HG03103 (cell line): ENCODE measurements around the gene D2HGDH.
"Not testable (repeated sequence)": the region's sequence is repeated elsewhere in the genome, so short reads cannot be mapped to it uniquely, and the experiment has no call there.

Experiments used
- ATAC-seq: cut with Tn5 transposase; IDR thresholded peaks from one replicate; pipeline ENCODE4 v1.9.1; 2021; ENCODE audit warnings: low read depth; ENCODE audit not compliant: unreplicated experiment

D2HGDH gene

DNA sequence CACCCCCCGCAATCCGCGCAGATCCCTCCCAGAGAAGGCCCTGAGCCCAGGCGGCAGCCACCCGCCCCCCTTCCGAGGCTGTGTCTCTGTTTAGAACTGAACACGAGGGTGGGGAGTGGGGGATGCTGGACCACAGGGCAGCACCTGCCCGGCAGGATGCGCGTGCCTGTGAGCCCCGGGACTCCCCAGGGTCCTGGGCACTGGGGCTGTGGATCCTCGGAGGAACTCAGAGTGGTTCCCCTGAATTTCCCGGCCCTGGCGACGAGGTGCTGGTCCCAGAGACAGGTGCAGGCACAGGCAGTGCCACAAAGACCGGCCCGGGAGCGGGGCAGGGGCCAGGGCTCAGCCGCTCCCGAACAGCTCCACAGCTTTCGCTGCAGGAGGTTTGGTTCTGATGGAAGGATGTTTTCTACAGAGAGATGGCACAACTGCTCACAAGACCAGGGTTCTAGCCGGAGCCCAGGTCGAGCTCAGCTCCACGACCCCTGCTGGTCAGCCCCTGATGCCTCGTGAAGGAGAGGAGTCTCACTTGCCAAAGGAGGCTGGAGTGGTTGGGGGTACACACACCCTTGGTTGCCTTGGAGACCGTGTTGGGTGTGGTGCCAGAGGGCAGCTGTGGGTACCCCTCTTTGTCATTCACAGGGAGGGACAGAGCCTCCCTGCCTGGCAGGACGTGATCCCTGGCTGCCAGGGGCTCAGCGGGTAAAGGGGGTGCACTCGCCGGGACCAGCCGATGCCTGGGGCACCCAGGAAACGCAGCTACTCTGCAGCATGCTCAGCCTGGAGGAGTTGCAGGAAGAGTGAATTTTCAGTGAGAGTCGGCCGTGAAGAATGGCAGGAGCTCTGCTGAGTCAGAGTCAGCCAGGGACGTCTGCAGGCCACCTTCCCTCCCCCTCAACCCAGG, 70.1 kb downstream of the D2HGDH start:
- no peak for ATAC-seq

GRCh38 chr2:241806217-241806616, 71.8 kb downstream of the D2HGDH start:
- ATAC-seq, result not testable (repeated sequence)

DNA sequence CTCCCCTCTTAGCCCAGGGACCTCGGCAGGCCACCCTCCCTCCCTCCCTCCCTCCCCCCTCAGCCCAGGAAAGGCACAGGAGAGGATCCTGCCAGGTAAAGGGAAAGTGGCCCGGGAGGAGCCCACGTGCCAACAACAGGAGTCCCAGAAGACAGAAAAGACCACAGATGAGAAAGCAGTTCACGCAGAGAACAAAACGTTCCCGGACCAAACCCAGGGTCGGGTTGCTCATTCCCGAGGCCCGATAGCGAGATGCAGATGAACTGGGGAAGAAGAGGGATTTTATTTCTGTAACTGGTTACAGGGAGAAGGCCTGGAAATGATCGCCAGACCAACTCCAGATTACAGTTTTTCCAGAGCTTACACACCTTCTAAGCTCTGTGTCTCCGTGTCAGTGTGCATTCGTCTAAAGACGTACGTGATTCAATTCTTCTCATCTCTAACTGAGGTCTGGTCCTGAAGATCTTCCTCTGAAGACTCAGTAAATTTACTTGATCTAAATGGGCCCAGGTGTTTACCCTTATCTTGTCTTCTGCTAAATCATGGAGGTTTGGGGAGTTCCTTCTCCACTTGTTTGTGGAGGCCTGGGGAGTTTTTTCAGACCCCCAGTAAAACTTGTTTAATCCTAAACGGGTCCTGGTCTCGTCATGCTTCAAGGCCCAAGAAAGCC, 73.8 kb downstream of the D2HGDH start:
- ATAC-seq, result no peak

- no peak for ATAC-seq
Observed at GRCh38 chr2:241808721-241809382, 74.4 kb downstream of the D2HGDH start, which contains the start of gene NEU4. Gene NEU4 (plus strand): TSS chr2:241809193. CDS start chr2:241814485, 5,292 bp downstream.

GRCh38 chr2:241809383-241810306, 75.2 kb downstream of the D2HGDH start:
- no peak for ATAC-seq

DNA sequence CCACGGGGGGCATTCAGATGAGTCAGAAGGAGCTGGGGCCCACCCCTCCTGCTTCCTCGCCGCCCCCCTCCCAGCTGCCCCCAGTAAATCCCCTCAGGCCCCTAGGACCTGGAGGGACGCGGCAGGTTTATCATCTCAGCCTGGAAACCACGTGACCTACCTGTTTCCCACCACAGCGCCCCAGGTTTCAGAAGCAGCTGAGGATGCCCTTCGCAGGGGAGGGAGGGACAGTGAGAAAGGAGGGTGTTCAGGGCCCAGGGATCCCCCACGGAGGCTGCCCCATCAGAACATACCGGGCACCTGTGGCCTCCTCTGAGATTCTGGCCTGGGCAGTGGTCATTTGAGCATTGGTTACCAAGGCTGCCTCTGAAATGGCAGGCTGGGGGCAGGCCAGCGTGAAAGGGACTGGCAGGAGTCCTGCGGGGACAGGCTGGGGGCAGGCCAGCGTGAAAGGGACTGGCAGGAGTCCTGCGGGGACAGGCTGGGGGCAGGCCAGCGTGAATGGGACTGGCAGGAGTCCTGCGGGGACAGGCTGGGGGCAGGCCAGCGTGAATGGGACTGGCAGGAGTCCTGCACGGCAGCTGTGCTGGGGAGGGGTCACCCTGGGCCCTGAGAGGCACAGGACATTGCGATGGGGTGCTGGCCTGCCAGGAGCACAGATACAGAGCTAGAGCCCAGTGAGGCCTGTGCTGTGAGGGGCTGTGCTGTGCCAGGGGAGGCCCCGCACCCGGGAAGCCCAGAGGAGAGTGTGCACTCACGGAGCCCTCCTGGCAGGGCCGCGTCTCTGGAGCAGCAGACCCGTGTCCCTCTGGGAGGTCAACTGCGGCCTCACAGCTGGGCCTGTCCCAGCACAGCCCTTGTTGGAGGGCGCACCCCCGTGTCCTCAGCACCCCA, 76.1 kb downstream of the D2HGDH start:
- no peak for ATAC-seq

DNA sequence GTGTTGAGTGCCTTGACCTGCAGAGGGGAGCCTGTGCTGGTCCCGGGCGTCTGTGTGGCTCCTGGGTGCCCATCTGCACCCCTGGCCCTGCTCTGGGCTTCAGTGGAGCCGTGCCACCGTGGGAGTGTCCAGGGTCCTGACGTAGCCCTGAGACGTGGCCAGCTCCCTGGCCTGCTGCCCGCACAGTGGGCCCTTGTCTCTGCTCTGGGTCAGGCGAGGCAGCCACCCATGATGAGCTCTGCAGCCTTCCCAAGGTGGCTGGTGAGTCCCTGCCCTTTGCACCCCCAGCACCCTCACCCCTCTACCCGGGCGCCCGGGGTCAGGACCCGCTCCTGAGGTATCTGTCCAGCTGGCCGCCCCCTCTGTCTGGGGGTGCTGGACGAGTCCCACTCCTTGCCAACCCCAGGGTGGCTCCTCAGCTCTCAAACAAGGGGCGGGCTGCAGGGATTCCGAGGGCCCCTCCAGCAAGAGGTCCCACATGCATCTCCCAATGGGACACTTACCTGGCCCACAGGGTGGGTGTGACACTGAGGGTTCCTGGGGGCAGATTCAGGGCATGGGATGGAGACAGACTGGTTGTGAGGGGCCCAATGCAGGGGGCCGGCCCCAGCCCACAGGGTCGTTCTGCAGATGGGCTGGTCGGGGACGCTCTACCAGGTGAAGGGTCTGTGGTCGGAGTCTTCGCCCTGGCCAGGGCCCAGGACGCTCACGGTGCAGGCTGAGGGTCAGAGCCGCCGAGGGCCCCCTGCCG, 76.9 kb downstream of the D2HGDH start:
- no peak for ATAC-seq

- no peak for ATAC-seq
Observed at GRCh38 chr2:241811952-241812729, 77.7 kb downstream of the D2HGDH start.

DNA sequence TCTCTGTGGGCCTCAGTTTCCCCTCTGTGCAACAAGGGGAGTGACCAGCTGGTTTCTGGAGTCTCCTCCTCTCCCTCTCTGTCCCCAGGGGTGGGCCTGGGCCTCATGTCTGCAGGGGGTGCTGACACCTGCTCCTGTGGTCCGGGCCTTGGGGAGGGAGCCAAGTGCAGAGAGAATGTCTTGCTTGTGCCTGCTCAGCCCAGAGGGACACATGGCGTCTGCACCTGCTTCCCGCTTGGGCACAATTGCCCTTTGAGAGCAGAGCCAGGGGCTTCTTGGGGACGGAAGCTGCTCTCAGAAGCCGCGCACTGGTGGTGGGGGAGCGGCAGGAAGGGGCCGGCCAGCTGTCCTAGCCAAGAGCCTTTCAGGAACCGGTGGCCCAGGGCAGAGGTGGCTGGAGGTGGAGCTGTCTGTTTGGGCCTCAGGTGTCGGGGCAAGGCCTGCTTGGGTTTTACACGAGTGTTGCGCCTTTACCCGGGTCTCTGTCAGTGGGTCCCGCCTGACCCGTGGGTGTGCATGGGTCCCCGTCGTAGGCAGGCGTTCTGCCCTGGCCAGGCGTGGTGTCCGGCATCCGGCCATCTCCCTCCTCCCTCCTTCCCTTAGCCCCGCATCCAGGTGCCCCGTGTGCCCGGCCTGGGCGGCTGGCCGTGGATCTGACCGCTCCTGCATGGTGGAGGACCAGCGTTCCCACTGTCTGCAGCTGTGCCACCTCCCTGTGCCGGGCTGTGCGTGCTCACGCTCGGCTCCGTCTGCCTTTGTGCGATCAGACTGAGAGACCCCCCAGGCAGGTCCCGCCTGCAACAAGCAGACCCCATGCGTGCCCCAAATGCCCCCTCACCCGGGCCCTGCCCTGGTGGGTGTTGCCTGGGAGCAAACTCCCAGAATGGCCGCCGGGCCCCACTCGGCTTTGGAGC, 78.6 kb downstream of the D2HGDH start:
- no peak for ATAC-seq

- ATAC-seq, result no peak
Observed at GRCh38 chr2:241813644-241814392, 79.4 kb downstream of the D2HGDH start.

DNA sequence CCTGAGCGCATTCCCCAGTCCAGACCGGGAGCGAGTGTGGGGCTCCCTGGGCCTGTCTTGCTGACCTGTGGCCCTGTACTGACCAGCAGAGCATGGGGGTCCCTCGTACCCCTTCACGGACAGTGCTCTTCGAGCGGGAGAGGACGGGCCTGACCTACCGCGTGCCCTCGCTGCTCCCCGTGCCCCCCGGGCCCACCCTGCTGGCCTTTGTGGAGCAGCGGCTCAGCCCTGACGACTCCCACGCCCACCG, 79.9 kb downstream of the D2HGDH start:
- no peak for ATAC-seq

- ATAC-seq, result no peak
Observed at GRCh38 chr2:241814643-241815476, 80.4 kb downstream of the D2HGDH start.

GRCh38 chr2:241815477-241816430, 81.3 kb downstream of the D2HGDH start:
- no peak for ATAC-seq

DNA sequence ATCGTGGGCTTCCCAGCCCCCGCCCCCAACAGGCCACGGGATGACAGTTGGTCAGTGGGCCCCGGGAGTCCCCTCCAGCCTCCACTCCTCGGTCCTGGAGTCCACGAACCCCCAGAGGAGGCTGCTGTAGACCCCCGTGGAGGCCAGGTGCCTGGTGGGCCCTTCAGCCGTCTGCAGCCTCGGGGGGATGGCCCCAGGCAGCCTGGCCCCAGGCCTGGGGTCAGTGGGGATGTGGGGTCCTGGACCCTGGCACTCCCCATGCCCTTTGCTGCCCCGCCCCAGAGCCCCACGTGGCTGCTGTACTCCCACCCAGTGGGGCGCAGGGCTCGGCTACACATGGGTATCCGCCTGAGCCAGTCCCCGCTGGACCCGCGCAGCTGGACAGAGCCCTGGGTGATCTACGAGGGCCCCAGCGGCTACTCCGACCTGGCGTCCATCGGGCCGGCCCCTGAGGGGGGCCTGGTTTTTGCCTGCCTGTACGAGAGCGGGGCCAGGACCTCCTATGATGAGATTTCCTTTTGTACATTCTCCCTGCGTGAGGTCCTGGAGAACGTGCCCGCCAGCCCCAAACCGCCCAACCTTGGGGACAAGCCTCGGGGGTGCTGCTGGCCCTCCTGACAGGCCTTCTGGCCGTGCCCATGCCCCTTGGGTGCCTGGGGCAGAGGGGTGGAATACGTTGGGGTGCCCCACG, 82.1 kb downstream of the D2HGDH start:
- no peak for ATAC-seq
